HepG2 (cell line): Measurements from ENCODE around the gene SLIT3. TPM values are rescaled to one million over a fixed set of nuclear protein-coding genes. Genes with fewer than 3 reads are reported as not detected.

Experiments
- ATAC-seq: fragments of 200-7000 bp; cut with Tn5 transposase; 3 replicates; pipeline ENCODE4 v1.9.1; 2020; ENCODE audit warnings: mild to moderate bottlenecking, moderate library complexity
- BruUV-seq: library from RNA; stranded (reverse); fragments of 400-500 nt; replicated peaks from 2 replicates; lab custom pipeline; 2021; lab: Mats Ljungman, UMichigan
- CTCF ChIA-PET: fragments of 300-600 bp; formaldehyde crosslinking; extraction: SDS; loops from one replicate; lab custom pipeline; 2021; ENCODE audit warnings: low total read pairs, inconsistent platforms, low intra/inter-chr PET ratio; lab: Yijun Ruan, JAX
- POLR2A ChIA-PET: fragments of 350-600 bp; sonication (Branson Sonifier 250); formaldehyde crosslinking; loops from one replicate; lab custom pipeline; 2020; ENCODE audit warnings: antibody characterized with exemption, inconsistent platforms; lab: Yijun Ruan, JAX
- DNase-seq: peaks from one replicate; pipeline ENCODE4 v3.0.0-alpha.2; 2015; ENCODE audit warnings: low spot score
- FAIRE-seq: peaks from 3 replicates; lab custom pipeline; 2011; peaks lifted over from hg19 to GRCh38; lab: Jason Lieb, UNC
- H2AFZ ChIP-seq: one replicate; pipeline ENCODE4 v1.6.1; 2011; ENCODE audit warnings: low read length, inconsistent platforms
- H3K27ac ChIP-seq: fragments of 300-600 bp; 3 replicates; pipeline ENCODE4 v1.8.0; 2011; ENCODE audit warnings: mixed run types, mild to moderate bottlenecking, mixed read lengths, low read length, inconsistent platforms; ENCODE audit not compliant: insufficient read depth; ENCODE audit errors: extremely low read length
- H3K27me3 ChIP-seq, 2 experiments: fragments of 200-600 bp in 1 of 2; 2 replicates in 1 of 2; 3 replicates in 1 of 2; pipeline versions ENCODE4 v1.6.0 to v1.8.0; 2011; ENCODE audit warnings: low read length in 2 of 2, mild to moderate bottlenecking in 2 of 2, moderate library complexity in 2 of 2, inconsistent platforms in 1 of 2; ENCODE audit not compliant: insufficient read depth in 2 of 2, control insufficient read depth in 1 of 2
- H3K36me3 ChIP-seq, 2 experiments: fragments of 200-600 bp in 1 of 2; replicated peaks in 1 of 2; 2 replicates in 1 of 2; 3 replicates in 1 of 2; pipeline versions ENCODE4 v1.5.1 to v1.8.0; 2011; ENCODE audit warnings: low read length in 2 of 2, inconsistent platforms in 1 of 2; ENCODE audit not compliant: insufficient read depth in 2 of 2, control insufficient read depth in 1 of 2
- H3K4me1 ChIP-seq: 2 replicates; pipeline ENCODE4 v1.5.1; 2012; ENCODE audit warnings: low read length, inconsistent platforms; ENCODE audit not compliant: insufficient read depth
- H3K4me2 ChIP-seq: 2 replicates; pipeline ENCODE4 v1.6.0; 2011; ENCODE audit warnings: low read depth, low read length, inconsistent platforms
- H3K4me3 ChIP-seq, 3 experiments: fragments of 200-600 bp in 1 of 3; sonication (generic), shearing (Covaris generic) in 1 of 3; replicated peaks in 1 of 3; 2 replicates each; pipeline ENCODE4 v1.5.1; 2011 to 2016; ENCODE audit warnings: low read length in 3 of 3, inconsistent platforms in 2 of 3, low read depth in 2 of 3, mild to moderate bottlenecking in 2 of 3, control low read depth in 1 of 3, mixed read lengths in 1 of 3; ENCODE audit not compliant: insufficient read depth in 1 of 3
- H3K79me2 ChIP-seq: one replicate; pipeline ENCODE4 v1.6.1; 2011; ENCODE audit warnings: low read length, inconsistent platforms; ENCODE audit not compliant: insufficient read depth
- H3K9ac ChIP-seq: 2 replicates; pipeline ENCODE4 v1.6.0; 2011; ENCODE audit warnings: mild to moderate bottlenecking, low read depth, low read length, inconsistent platforms; ENCODE audit not compliant: insufficient read depth
- H3K9me3 ChIP-seq: 2 replicates; pipeline ENCODE4 v1.5.1; 2012; ENCODE audit warnings: mild to moderate bottlenecking, low read length
- H4K20me1 ChIP-seq: 2 replicates; pipeline ENCODE4 v1.6.0; 2011; ENCODE audit warnings: inconsistent platforms, mild to moderate bottlenecking, low read length, moderate library complexity; ENCODE audit not compliant: insufficient read depth
- MNT ChIP-seq: fragments of 450-650 bp; IDR thresholded peaks from 2 replicates; pipeline ENCODE4 v1.6.1; 2016
- PHF20 ChIP-seq: sonication (generic); formaldehyde crosslinking; IDR thresholded peaks from 2 replicates; pipeline ENCODE4 v1.5.0; 2020; ENCODE audit warnings: mild to moderate bottlenecking, missing genetic modification reagents
- REXO4 ChIP-seq: sonication (generic); formaldehyde crosslinking; IDR thresholded peaks from 2 replicates; pipeline ENCODE4 v1.8.0; 2022; ENCODE audit warnings: missing genetic modification reagents, mild to moderate bottlenecking, borderline replicate concordance
- THYN1 ChIP-seq: sonication (generic); formaldehyde crosslinking; IDR thresholded peaks from 2 replicates; pipeline ENCODE4 v1.8.1; 2023; ENCODE audit warnings: low read depth, mild to moderate bottlenecking, moderate library complexity, missing genetic modification reagents, borderline replicate concordance
- ZNF205 ChIP-seq: IDR thresholded peaks from 2 replicates; pipeline ENCODE4 v1.6.1; 2018; ENCODE audit warnings: missing biosample characterization, missing genetic modification reagents
- ZNF530 ChIP-seq: sonication (generic); formaldehyde crosslinking; IDR thresholded peaks from 2 replicates; pipeline ENCODE4 v1.5.0; 2020; ENCODE audit warnings: low read depth, mild to moderate bottlenecking, missing genetic modification reagents
- ZNF687 ChIP-seq: sonication (generic); formaldehyde crosslinking; IDR thresholded peaks from 2 replicates; pipeline ENCODE4 v1.5.1; 2020; ENCODE audit warnings: mild to moderate bottlenecking, missing genetic modification reagents, moderate library complexity
- ZNF788 ChIP-seq: sonication (generic); formaldehyde crosslinking; IDR thresholded peaks from 2 replicates; pipeline ENCODE4 v1.5.0; 2020; ENCODE audit warnings: mild to moderate bottlenecking, missing genetic modification reagents, borderline replicate concordance
- WGBS: methylation state at CpG from one replicate; pipeline ENCODE4 v1.1.6; 2017; ENCODE audit warnings: low lambda C conversion rate; 5-methylcytosine and 5-hydroxymethylcytosine counted together
- in situ Hi-C: cut with HindIII; loops from 2 replicates; pipeline ENCODE4 v1.10.0; 2017; ENCODE audit warnings: low pct_unique_long_range_greater_than_20kb; ENCODE audit not compliant: extremely low pct_ligation_motif_present
- intact Hi-C: fragments of 100-400 bp; cut with micrococcal nuclease; formaldehyde crosslinking; loops from one replicate; pipeline ENCODE4 v1.10.0; 2022; ENCODE audit not compliant: unreplicated experiment
- polyA plus RNA-seq, 8 experiments: library from polyadenylated mRNA; depleted of rRNA in 3 of 8; stranded (reverse) in 7 of 8; unstranded in 1 of 8; fragments of >200 nt; fragmentation: Illumina TruSeq in 4 of 8; extraction: Trizol in 4 of 8; gene quantifications; 2 replicates each; pipeline versions ENCODE4 v1.2.1 to v1.2.3, GENCODE V29; 2011 to 2016; ENCODE audit warnings: low read depth in 4 of 8, missing spikeins in 1 of 8, mixed read lengths in 1 of 8; ENCODE audit not compliant: insufficient read depth in 1 of 8
- total RNA-seq, 5 experiments: library from RNA; depleted of rRNA; stranded (reverse); fragments of >200 nt; fragmentation: Illumina TruSeq; extraction: Trizol; gene quantifications; 2 replicates each; pipeline ENCODE4 v1.2.3, GENCODE V29; 2016; ENCODE audit warnings: low read depth in 1 of 5

SLIT3 gene
- total and polyA plus RNA-seq, 2 of the 13 experiments (the other 11 are each of a cell fraction or from before 2014, with no cell fraction given), result not detected

GRCh38 chr5:168972731-168973130, 328.2 kb downstream of the SLIT3 start (continued):
- no peak for TF ChIP-seq ZNF687 (CRISPR knock-in tag)
- TF ChIP-seq PHF20 (CRISPR knock-in tag), result no peak
- TF ChIP-seq ZNF530 (CRISPR knock-in tag), result no peak
- no peak for TF ChIP-seq ZNF205 (CRISPR knock-in tag)

GRCh38 chr5:168971100-168971499, 329.8 kb downstream of the SLIT3 start:
- FAIRE-seq (no peak), ATAC-seq (no peak), DNase-seq (no peak)
- Histone ChIP-seq H3K4me3 (no peak overlapping the region), H3K79me2 (no peaks in the 10 kb centered on the region), H3K9me3 (no peaks in the 10 kb centered on the region), H3K36me3 (no peaks in the 10 kb centered on the region), H3K27ac (no peak overlapping the region), H2AFZ (no peak overlapping the region), H3K9ac (no peak overlapping the region), H3K4me1 (no peaks in the 10 kb centered on the region), H3K4me2 (no peak overlapping the region), H3K27me3 (peaks cover 0 to 15% of the 10 kb centered on the region in 2 experiments; a peak in 2 of 5 replicates), H4K20me1 (no peaks in the 10 kb centered on the region)
- ChIA-PET CTCF (no interaction called here), POLR2A (no interaction called here)
- BruUV-seq, result no TSS peak
- in situ Hi-C loops (no loop called here), intact Hi-C loops (no loop called here)
- WGBS, result 3% methylated on average over 4 of the region's 4 CpGs
- TF ChIP-seq THYN1 (CRISPR knock-in tag) (no peak), ZNF788 (CRISPR knock-in tag) (no peak), MNT (peak; percentile 97), REXO4 (no peak)
